HG02943 (cell line): ENCODE measurements around the gene ELP5.

ENCODE experiments used
- ATAC-seq: cut with Tn5 transposase; IDR thresholded peaks from one replicate; pipeline ENCODE4 v1.9.1; 2021; ENCODE audit warnings: mild to moderate bottlenecking, low read depth, moderate library complexity; ENCODE audit not compliant: unreplicated experiment

Gene ELP5

DNA sequence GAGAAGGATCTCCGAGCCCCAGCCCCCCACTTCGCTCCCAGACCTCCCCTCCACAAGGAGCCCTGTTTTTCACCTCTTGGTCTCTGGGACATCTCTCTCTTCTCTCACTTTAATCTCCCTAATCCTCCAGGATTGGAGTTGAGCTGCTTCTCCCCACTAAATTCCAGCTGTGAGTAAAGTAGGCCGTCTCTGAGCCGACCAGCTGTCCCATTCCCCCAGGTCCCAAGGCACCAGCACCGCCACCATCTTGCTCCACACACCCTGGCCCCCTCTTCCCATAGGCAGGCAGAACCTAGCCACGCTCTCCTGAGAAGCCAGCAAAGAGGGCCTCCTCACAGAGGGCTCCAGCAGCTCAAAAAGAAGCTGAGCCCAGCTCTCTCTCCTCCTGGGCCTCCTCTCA lies 33.3 kb upstream of the ELP5 start:
- ATAC-seq, result no peak

DNA sequence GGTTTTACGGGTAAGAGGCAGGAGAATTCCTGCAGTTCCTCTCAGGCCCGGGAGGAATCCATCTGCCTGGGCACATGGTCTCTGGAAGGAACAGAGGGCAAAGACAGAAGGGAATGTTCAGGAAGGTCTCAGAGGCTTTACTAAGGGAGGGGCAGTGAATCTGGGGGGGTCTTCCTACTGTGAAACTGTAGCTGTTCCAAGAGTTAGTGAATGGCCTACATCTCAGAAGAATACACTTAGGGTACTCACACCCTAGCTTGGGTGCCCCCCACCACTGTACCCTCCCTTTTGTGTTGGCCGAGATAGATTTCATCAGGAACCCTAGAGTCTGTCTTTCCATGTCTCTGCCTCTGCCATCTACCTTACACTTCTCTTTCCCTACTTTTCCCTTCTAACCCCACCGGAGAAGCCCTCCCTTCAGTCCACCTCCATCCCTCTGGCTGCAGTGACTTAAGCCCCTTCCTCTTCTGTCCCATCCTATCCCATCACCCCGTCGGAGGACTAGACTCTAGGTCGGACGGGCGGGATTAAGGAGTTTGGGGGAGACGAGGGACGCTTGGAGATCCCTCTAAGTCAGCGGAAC lies 32.7 kb upstream of the ELP5 start:
- ATAC-seq, result no peak

DNA sequence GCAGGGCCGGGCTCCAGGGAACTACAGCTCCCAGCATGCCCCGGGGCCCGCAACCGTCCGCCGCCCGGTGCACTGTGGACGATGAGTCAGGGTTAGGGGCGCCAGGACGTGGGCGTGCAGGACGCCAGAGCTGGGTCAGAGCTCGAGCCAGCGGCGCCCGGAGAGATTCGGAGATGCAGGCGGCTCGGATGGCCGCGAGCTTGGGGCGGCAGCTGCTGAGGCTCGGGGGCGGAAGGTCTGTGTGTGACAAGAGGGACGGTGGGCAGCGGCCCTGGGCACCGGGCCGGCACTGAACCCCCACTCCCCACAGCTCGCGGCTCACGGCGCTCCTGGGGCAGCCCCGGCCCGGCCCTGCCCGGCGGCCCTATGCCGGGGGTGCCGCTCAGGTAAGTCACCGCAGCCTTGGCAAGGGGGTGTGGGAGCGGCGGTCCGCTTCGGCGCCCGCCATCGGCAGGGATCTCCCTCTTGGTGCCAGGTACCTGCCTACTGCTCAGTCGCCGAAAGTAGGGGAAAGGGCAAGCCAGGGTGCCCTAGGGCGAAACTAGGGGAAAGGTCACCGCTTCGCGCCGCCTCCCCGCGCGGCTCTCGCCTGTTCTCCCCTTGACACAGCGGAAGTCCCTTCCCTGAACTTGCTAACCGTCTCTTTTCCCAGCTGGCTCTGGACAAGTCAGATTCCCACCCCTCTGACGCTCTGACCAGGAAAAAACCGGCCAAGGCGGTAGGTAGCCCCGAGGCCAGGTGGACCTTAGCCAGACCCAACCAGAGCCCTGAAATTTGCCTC lies 32.0 kb upstream of the ELP5 start, which contains the start of the genes ACADVL and DLG4:
Gene ACADVL, plus strand, starts transcription at position 127 of the 781 bp plus-strand sequence. Its CDS starts 47 bp downstream, at position 174.
Gene DLG4, minus strand, starts transcription at position 25 of the 781 bp plus-strand sequence.
- ATAC-seq, result no peak

GRCh38 chr17:7220593-7221277 lies 31.3 kb upstream of the ELP5 start:
- ATAC-seq, result no peak

GRCh38 chr17:7221278-7222092 lies 30.5 kb upstream of the ELP5 start:
- no peak for ATAC-seq

DNA sequence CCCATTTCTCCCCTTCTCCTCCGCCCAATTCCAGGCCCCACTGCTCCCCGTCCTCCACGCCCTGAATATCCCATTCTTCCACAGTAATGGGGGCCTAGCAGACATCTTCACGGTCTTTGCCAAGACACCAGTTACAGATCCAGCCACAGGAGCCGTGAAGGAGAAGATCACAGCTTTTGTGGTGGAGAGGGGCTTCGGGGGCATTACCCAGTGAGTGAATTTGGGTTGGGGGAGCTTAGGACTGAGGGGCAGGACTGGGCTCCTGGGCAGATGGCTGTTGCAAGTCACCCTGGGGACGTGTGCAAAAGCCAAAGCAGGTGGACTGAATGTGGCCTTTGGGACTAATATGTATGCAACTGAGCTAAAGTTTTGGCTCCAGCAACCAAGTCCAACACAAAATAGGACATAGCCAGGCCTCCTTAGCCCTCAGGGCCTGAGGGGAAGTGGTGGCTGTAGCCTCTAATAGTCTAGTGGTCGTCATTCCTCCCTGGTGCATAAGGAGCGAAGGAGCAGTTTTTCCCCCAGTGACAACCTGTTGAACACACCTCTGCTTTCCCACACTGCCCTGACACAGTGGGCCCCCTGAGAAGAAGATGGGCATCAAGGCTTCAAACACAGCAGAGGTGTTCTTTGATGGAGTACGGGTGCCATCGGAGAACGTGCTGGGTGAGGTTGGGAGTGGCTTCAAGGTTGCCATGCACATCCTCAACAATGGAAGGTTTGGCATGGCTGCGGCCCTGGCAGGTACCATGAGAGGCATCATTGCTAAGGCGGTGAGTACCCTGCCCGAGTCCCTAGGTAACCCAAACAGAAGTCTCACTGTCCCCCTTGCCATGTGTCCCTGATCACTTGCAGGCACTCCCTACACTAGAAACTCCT lies 29.7 kb upstream of the ELP5 start:
- ATAC-seq, result no peak

DNA sequence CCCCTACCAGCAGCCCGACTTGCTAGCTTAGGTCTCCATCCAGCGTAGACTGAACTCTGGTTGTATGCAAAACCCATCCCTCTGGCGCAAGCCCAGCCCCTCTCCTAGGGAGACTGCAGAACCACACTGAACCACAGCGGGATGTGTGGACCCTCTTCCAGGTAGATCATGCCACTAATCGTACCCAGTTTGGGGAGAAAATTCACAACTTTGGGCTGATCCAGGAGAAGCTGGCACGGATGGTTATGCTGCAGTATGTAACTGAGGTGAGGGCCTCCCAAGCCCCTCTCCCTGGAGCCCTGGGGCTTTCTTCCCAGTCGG lies 29.1 kb upstream of the ELP5 start:
- no peak for ATAC-seq

- no peak for ATAC-seq
Observed at GRCh38 chr17:7223375-7223774, 28.6 kb upstream of the ELP5 start.

DNA sequence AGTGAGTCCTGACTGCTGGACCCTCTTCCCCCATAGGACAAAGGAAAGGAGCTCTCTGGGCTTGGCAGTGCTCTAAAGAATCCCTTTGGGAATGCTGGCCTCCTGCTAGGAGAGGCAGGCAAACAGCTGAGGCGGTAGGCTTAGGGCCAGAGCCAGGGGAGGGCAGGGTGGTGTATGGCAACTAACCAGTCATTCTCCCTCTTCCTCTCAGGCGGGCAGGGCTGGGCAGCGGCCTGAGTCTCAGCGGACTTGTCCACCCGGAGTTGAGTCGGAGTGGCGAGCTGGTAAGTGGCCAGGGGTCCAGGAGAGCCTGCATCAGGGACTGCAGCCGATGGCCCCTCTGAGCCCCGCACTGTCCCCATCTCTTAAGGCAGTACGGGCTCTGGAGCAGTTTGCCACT lies 27.9 kb upstream of the ELP5 start:
- no peak for ATAC-seq

DNA sequence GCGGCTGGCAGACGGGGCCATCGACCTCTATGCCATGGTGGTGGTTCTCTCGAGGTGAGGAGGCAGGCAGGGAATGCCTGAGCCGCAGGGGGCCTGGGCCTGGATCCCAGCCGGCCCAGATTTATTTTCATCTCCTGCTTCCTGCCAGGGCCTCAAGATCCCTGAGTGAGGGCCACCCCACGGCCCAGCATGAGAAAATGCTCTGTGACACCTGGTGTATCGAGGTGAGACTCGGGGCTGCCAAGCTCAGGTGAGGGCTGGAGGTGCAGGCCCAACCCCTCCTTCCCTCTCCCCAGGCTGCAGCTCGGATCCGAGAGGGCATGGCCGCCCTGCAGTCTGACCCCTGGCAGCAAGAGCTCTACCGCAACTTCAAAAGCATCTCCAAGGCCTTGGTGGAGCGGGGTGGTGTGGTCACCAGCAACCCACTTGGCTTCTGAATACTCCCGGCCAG lies 27.3 kb upstream of the ELP5 start:
- ATAC-seq, result no peak

DNA sequence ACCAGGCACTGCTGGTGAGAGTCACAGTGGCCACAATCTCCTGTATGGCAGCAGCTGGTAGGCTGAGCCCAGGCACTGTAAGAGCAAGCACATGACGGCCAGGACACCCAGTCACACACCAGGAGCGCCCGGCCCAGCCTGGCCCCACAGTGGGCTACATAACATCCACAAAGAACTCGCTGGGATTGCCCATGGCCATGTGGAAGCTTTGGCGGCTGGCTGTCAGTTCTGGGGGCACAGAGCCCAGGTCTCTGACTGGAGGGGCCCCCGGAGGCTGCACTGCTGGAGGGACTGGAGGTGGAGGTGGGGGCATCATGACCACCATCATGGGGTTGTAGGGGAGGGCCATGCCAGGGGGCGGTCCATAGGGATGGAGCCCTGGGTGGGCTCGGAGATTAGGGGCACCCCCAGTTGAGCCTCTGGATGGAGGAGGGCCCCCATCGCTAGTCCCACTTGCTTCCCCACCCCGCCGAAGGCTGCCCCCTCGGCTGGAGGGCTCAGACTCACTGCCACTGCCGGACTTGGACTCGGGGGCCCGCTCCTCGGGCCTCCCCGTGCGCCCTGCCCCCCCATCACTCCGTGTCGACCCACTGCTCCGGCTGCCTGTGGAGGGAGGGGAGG lies 26.2 kb upstream of the ELP5 start:
- ATAC-seq, result no peak

GRCh38 chr17:7226721-7227710 lies 25.0 kb upstream of the ELP5 start:
- ATAC-seq, result no peak

DNA sequence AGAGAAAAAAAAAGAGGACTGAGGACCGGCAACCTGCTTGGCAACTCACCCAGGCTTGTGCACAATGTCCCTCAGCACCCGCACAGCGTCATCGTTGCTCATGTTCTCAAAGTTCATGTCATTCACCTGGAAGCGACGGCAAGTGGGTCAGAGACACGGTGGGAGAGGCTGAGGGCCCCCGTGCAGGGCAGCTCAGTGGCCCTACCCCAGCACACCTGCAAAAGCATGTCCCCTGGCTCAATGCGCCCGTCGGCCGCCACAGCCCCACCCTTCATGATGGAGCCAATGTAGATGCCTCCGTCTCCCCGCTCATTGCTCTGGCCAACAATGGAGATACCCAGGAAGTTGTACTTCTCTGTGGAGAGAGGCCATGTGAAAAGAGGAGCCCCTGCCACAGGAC lies 23.1 kb upstream of the ELP5 start:
- ATAC-seq, result no peak

DNA sequence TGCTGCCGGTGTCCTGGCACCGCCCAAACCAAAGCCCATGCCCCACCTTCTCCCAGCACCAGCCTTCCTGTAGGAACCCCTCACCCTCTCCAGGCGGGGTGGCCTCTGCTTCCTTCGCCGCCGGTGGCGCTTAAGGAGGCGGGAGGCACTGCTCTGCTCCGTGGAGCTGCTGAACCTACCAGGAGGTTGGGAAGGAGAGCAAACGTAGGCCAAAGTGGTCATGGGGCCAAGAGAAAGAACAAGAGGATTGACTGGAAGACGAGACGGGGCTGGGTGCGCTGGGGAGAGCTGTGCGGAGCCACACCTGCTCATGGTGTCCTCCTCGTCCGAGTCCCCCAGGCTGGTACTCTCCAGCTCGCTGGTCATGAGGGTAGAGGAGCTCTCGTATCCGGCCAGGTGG lies 22.5 kb upstream of the ELP5 start:
- no peak for ATAC-seq

- ATAC-seq, result no peak
Observed at GRCh38 chr17:7232114-7232513, 19.9 kb upstream of the ELP5 start.

DNA sequence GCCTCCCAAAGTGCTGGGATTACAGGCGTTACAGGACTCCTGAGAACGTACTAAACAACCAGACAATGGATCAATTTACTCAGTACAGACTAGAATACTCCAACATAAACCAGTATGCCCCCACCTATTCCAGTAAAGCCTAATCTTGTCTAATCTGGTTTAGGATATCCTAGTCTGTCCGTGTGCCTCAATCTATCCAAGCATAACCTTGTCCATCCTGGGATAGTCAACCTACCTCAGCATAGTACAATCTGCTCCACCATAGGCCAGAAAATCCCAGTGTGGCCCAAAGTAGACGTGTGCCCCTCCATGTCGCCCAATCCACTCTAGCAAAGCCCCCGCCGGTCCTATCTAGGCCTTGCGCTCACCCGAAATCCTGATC lies 18.3 kb upstream of the ELP5 start:
- ATAC-seq, result no peak

- peak; percentile 49 for ATAC-seq
Observed at GRCh38 chr17:7234083-7234951, 17.7 kb upstream of the ELP5 start, which contains the start of gene DVL2. DVL2 (minus strand) TSS chr17:7234517; CDS start chr17:7234262, 255 bp downstream.
